IMR-90 (cell line): ENCODE measurements around the gene CD19. TPM values are rescaled to one million over a fixed set of nuclear protein-coding genes. Genes with fewer than 3 reads are reported as not detected.

Experiments
- ATAC-seq: fragments of 200-7000 bp; cut with Tn5 transposase; 2 replicates; pipeline ENCODE4 v1.9.1; 2020; ENCODE audit warnings: low read depth, mild to moderate bottlenecking, moderate library complexity
- BruUV-seq: library from RNA; stranded (reverse); fragments of 400-500 nt; replicated peaks from 2 replicates; lab custom pipeline; 2021; lab: Mats Ljungman, UMichigan
- CTCF ChIA-PET: fragments of 300-600 bp; formaldehyde crosslinking; extraction: SDS; loops from one replicate; lab custom pipeline; 2021; ENCODE audit warnings: antibody characterized with exemption; lab: Yijun Ruan, JAX
- POLR2A ChIA-PET: fragments of 300-600 bp; sonication (Branson Sonifier 250); formaldehyde crosslinking; loops from one replicate; lab custom pipeline; 2022; ENCODE audit warnings: antibody characterized with exemption; ENCODE audit not compliant: unreplicated experiment; lab: Charles Lee
- DNase-seq: peaks from one replicate; pipeline ENCODE4 v3.0.0; 2013
- H2AFZ ChIP-seq: replicated peaks from 2 replicates; pipeline ENCODE3; 2013; ENCODE audit warnings: low read length, mild to moderate bottlenecking; ENCODE audit not compliant: poor library complexity
- H2AK5ac ChIP-seq: 2 replicates; pipeline ENCODE4 v1.6.1; 2013; ENCODE audit warnings: low read depth, low read length, inconsistent platforms
- H2AK9ac ChIP-seq: replicated peaks from 2 replicates; pipeline ENCODE3; 2013; ENCODE audit warnings: mild to moderate bottlenecking, low read depth, low read length, moderate library complexity; ENCODE audit not compliant: poor library complexity
- H2BK120ac ChIP-seq: 2 replicates; pipeline ENCODE4 v1.6.1; 2013; ENCODE audit warnings: low read depth, low read length, inconsistent platforms
- H2BK15ac ChIP-seq: 3 replicates; pipeline ENCODE4 v1.6.1; 2013; ENCODE audit warnings: low read depth, low read length, inconsistent platforms
- H2BK20ac ChIP-seq: 2 replicates; pipeline ENCODE4 v1.6.1; 2013; ENCODE audit warnings: low read depth, mild to moderate bottlenecking, inconsistent platforms, low read length, moderate library complexity
- H2BK5ac ChIP-seq: 2 replicates; pipeline ENCODE4 v1.6.1; 2013; ENCODE audit warnings: mild to moderate bottlenecking, low read depth, low read length, inconsistent platforms; ENCODE audit not compliant: poor library complexity, severe bottlenecking
- H3K14ac ChIP-seq: replicated peaks from 2 replicates; pipeline ENCODE4 v1.6.1; 2013; ENCODE audit warnings: low read depth, low read length, inconsistent platforms
- H3K18ac ChIP-seq: 2 replicates; pipeline ENCODE4 v1.6.1; 2013; ENCODE audit warnings: low read depth, low read length, control low read depth
- H3K23ac ChIP-seq: 2 replicates; pipeline ENCODE4 v1.6.1; 2013; ENCODE audit warnings: low read depth, low read length, inconsistent platforms
- H3K27ac ChIP-seq: 2 replicates; pipeline ENCODE4 v1.5.1; 2013; ENCODE audit warnings: mild to moderate bottlenecking, control low read depth, low read length; ENCODE audit not compliant: insufficient read depth
- H3K27me3 ChIP-seq: 2 replicates; pipeline ENCODE4 v1.6.1; 2013; ENCODE audit warnings: low read length; ENCODE audit not compliant: control insufficient read depth, insufficient read depth
- H3K36me3 ChIP-seq: 2 replicates; pipeline ENCODE4 v1.6.1; 2013; ENCODE audit warnings: low read length, mixed read lengths; ENCODE audit not compliant: control insufficient read depth, insufficient read depth
- H3K4ac ChIP-seq: 2 replicates; pipeline ENCODE4 v1.6.1; 2013; ENCODE audit warnings: low read depth, low read length, inconsistent platforms
- H3K4me1 ChIP-seq: 2 replicates; pipeline ENCODE4 v1.6.1; 2013; ENCODE audit warnings: low read length, mixed read lengths; ENCODE audit not compliant: control insufficient read depth, insufficient read depth
- H3K4me2 ChIP-seq: 2 replicates; pipeline ENCODE4 v1.6.1; 2013; ENCODE audit warnings: low read depth, mild to moderate bottlenecking, control low read depth, low read length, moderate library complexity
- H3K4me3 ChIP-seq: 2 replicates; pipeline ENCODE4 v1.5.1; 2013; ENCODE audit warnings: low read depth, mild to moderate bottlenecking, control low read depth, low read length, moderate library complexity; ENCODE audit not compliant: insufficient read depth
- H3K56ac ChIP-seq: 2 replicates; pipeline ENCODE4 v1.6.1; 2013; ENCODE audit warnings: low read length, inconsistent platforms; ENCODE audit not compliant: insufficient read depth; ENCODE audit errors: extremely low read depth
- H3K79me1 ChIP-seq, 2 experiments: 2 replicates each; pipeline ENCODE4 v1.6.1; 2013; ENCODE audit warnings: low read length in 2 of 2, inconsistent platforms in 1 of 2, low read depth in 1 of 2
- H3K9ac ChIP-seq: 2 replicates; pipeline ENCODE4 v1.6.1; 2013; ENCODE audit warnings: low read depth, low read length, control low read depth
- H3K9me1 ChIP-seq: 2 replicates; pipeline ENCODE4 v1.6.1; 2013; ENCODE audit warnings: low read length, inconsistent platforms; ENCODE audit not compliant: insufficient read depth
- H3K9me3 ChIP-seq: 2 replicates; pipeline ENCODE4 v1.6.1; 2013; ENCODE audit warnings: low read length; ENCODE audit not compliant: control insufficient read depth, insufficient read depth
- H4K20me1 ChIP-seq: 2 replicates; pipeline ENCODE4 v1.6.1; 2013; ENCODE audit warnings: low read length, inconsistent platforms; ENCODE audit not compliant: insufficient read depth
- H4K5ac ChIP-seq: 2 replicates; pipeline ENCODE4 v1.6.1; 2013; ENCODE audit warnings: mild to moderate bottlenecking, low read depth, low read length, control low read depth
- H4K8ac ChIP-seq, 2 experiments: 2 replicates each; pipeline ENCODE4 v1.6.1; 2013; ENCODE audit warnings: low read depth in 2 of 2, low read length in 2 of 2, control low read depth in 1 of 2, inconsistent platforms in 1 of 2
- H4K91ac ChIP-seq: 2 replicates; pipeline ENCODE4 v1.6.1; 2013; ENCODE audit warnings: low read depth, low read length, inconsistent platforms; ENCODE audit not compliant: insufficient read depth
- BHLHE40 ChIP-seq: fragments of 150-350 bp; IDR thresholded peaks from 2 replicates; pipeline ENCODE4 v1.6.1; 2016; ENCODE audit warnings: mild to moderate bottlenecking, low read depth, low read length
- CEBPB ChIP-seq: IDR thresholded peaks from 2 replicates; pipeline ENCODE4 v1.6.1; 2012; ENCODE audit warnings: low read depth, low read length, improper control_type of control experiment
- CHD1 ChIP-seq: IDR thresholded peaks from 2 replicates; pipeline ENCODE4 v1.6.1; 2012; ENCODE audit warnings: low read depth, low read length, improper control_type of control experiment
- FOS ChIP-seq: fragments of 150-350 bp; IDR thresholded peaks from 2 replicates; pipeline ENCODE4 v1.6.1; 2016; ENCODE audit warnings: low read depth, low read length
- MAFK ChIP-seq: IDR thresholded peaks from 2 replicates; pipeline ENCODE4 v1.6.1; 2012; ENCODE audit warnings: low read depth, low read length, improper control_type of control experiment
- MAZ ChIP-seq: IDR thresholded peaks from 2 replicates; pipeline ENCODE4 v1.6.1; 2012; ENCODE audit warnings: low read depth, mild to moderate bottlenecking, low read length, improper control_type of control experiment, moderate library complexity, borderline replicate concordance
- MXI1 ChIP-seq: IDR thresholded peaks from 2 replicates; pipeline ENCODE4 v1.6.1; 2012; ENCODE audit warnings: low read depth, mild to moderate bottlenecking, low read length, moderate library complexity, borderline replicate concordance
- NFE2L2 ChIP-seq: fragments of 150-350 bp; IDR thresholded peaks from 2 replicates; pipeline ENCODE4 v1.6.1; 2016; ENCODE audit warnings: low read depth, mild to moderate bottlenecking, low read length
- POLR2A ChIP-seq: IDR thresholded peaks from 2 replicates; pipeline ENCODE4 v1.6.1; 2012; ENCODE audit warnings: mild to moderate bottlenecking, low read depth, low read length
- RCOR1 ChIP-seq: IDR thresholded peaks from 2 replicates; pipeline ENCODE4 v1.6.1; 2012; ENCODE audit warnings: mild to moderate bottlenecking, low read length, improper control_type of control experiment; ENCODE audit not compliant: insufficient replicate concordance
- RFX5 ChIP-seq: IDR thresholded peaks from 2 replicates; pipeline ENCODE4 v1.8.0; 2012; ENCODE audit warnings: low read depth, mild to moderate bottlenecking, low read length, moderate library complexity
- SMC3 ChIP-seq: fragments of 150-350 bp; IDR thresholded peaks from 2 replicates; pipeline ENCODE4 v1.6.1; 2016; ENCODE audit warnings: low read depth, mild to moderate bottlenecking, antibody characterized with exemption, low read length, moderate library complexity
- WGBS, 2 experiments: methylation state at CpG; one replicate each; pipeline versions ENCODE4 v1.1.5 to v1.1.7; 2013; ENCODE audit warnings: missing lambda C conversion rate in 2 of 2; ENCODE audit not compliant: insufficient read length in 1 of 2; ENCODE audit errors: extremely low coverage in 2 of 2; 5-methylcytosine and 5-hydroxymethylcytosine counted together
- dilution Hi-C: fragments of 300-500 bp; cut with HindIII; formaldehyde crosslinking; loops from one replicate; pipeline ENCODE4 v1.14.3; 2018; ENCODE audit warnings: low sequenced_read_pairs; ENCODE audit not compliant: unreplicated experiment
- in situ Hi-C: fragments of 300-500 bp; cut with MboI; formaldehyde crosslinking; loops from 3 replicates; pipeline ENCODE4 v1.14.3; 2019; ENCODE audit warnings: low sequenced_read_pairs, inconsistent platforms, mixed read lengths
- intact Hi-C: fragments of 100-400 bp; cut with micrococcal nuclease; formaldehyde crosslinking; loops from 2 replicates; pipeline ENCODE4 v1.10.0; 2022
- polyA plus RNA-seq, 3 experiments: library from polyadenylated mRNA; depleted of rRNA; stranded (reverse); fragments of >200 nt; gene quantifications; 2 replicates each; pipeline ENCODE4 v1.2.3, GENCODE V29; 2012; ENCODE audit warnings: low replicate concordance in 1 of 3
- total RNA-seq: library from RNA; depleted of rRNA; stranded (reverse); fragments of >200 nt; gene quantifications from 2 replicates; pipeline ENCODE4 v1.2.3, GENCODE V29; 2012
- TF ChIP-seq, protein P1 (sequence below): fragments of 150-350 bp; IDR thresholded peaks from 2 replicates; pipeline ENCODE4 v1.6.1; 2016; ENCODE audit warnings: low read depth, mild to moderate bottlenecking, low read length, moderate library complexity, borderline replicate concordance
- TF ChIP-seq, protein P2 (sequence below): fragments of 150-350 bp; IDR thresholded peaks from 2 replicates; pipeline ENCODE4 v1.6.1; 2017; ENCODE audit warnings: mild to moderate bottlenecking, antibody characterized with exemption, low read length, low read depth
- TF ChIP-seq, protein P3 (sequence below): conservative IDR thresholded peaks from 2 replicates; pipeline ENCODE4 v1.5.1; 2012; ENCODE audit warnings: mild to moderate bottlenecking, low read depth, low read length, improper control_type of control experiment

CD19 gene
- total and polyA plus RNA-seq, 2 of the 4 experiments (the other 2 are of a cell fraction), result not detected

DNA sequence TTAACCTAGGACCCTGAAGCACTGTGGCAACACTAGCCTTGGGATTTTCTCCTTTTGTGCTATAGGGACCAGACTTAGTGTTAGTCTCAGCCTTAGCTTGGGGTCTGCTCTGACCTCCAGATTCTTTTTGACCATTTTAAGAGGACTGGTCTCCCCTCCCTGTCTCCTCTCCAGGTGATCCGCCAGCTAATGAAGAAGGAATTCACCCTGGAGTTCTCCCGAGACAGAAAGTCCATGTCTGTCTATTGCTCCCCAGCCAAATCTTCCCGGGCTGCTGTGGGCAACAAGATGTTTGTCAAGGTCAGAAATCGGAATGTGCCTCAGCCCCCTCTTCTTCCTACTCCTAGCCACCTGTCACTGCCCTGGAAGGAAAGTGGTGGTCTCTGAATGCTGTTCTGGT, 33.9 kb upstream of the CD19 start:
- H3K18ac ChIP-seq, result no peak overlapping the region
- no peak overlapping the region for H4K5ac ChIP-seq
- dilution Hi-C loops (no loop called here), in situ Hi-C loops (no loop called here), intact Hi-C loops (no loop called here)
- no peaks in the 10 kb centered on the region for H4K20me1 ChIP-seq
- H2BK120ac ChIP-seq, result no peak overlapping the region
- no peak for DNase-seq
- ChIA-PET POLR2A (no interaction called here), CTCF (no interaction called here)
- no peaks in the 10 kb centered on the region for H3K36me3 ChIP-seq
- H3K56ac ChIP-seq, result no peak overlapping the region
- no peak overlapping the region for H2BK5ac ChIP-seq
- TF ChIP-seq RCOR1 (no peak), CHD1 (no peak), MAFK (no peak), BHLHE40 (no peak), RFX5 (no peak), NFE2L2 (no peak), CEBPB (no peak), MXI1 (no peak), SMC3 (no peak), POLR2A (no peak), FOS (no peak), MAZ (no peak)
- TF ChIP-seq, protein P1, sequence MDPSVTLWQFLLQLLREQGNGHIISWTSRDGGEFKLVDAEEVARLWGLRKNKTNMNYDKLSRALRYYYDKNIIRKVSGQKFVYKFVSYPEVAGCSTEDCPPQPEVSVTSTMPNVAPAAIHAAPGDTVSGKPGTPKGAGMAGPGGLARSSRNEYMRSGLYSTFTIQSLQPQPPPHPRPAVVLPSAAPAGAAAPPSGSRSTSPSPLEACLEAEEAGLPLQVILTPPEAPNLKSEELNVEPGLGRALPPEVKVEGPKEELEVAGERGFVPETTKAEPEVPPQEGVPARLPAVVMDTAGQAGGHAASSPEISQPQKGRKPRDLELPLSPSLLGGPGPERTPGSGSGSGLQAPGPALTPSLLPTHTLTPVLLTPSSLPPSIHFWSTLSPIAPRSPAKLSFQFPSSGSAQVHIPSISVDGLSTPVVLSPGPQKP, result no peak
- TF ChIP-seq, protein P2, sequence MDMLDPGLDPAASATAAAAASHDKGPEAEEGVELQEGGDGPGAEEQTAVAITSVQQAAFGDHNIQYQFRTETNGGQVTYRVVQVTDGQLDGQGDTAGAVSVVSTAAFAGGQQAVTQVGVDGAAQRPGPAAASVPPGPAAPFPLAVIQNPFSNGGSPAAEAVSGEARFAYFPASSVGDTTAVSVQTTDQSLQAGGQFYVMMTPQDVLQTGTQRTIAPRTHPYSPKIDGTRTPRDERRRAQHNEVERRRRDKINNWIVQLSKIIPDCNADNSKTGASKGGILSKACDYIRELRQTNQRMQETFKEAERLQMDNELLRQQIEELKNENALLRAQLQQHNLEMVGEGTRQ, result no peak
- TF ChIP-seq, protein P3, sequence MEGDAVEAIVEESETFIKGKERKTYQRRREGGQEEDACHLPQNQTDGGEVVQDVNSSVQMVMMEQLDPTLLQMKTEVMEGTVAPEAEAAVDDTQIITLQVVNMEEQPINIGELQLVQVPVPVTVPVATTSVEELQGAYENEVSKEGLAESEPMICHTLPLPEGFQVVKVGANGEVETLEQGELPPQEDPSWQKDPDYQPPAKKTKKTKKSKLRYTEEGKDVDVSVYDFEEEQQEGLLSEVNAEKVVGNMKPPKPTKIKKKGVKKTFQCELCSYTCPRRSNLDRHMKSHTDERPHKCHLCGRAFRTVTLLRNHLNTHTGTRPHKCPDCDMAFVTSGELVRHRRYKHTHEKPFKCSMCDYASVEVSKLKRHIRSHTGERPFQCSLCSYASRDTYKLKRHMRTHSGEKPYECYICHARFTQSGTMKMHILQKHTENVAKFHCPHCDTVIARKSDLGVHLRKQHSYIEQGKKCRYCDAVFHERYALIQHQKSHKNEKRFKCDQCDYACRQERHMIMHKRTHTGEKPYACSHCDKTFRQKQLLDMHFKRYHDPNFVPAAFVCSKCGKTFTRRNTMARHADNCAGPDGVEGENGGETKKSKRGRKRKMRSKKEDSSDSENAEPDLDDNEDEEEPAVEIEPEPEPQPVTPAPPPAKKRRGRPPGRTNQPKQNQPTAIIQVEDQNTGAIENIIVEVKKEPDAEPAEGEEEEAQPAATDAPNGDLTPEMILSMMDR, result no peak
- H4K91ac ChIP-seq, result no peak overlapping the region
- ATAC-seq, result no peak
- H3K4me3 ChIP-seq, result no peak overlapping the region
- no peaks in the 10 kb centered on the region for H3K9me1 ChIP-seq
- H3K14ac ChIP-seq, result no peak overlapping the region
- no peaks in the 10 kb centered on the region for H3K9me3 ChIP-seq
- no peak overlapping the region for H2AK5ac ChIP-seq
- no peaks in the 10 kb centered on the region for H3K27me3 ChIP-seq
- H3K4me2 ChIP-seq, result no peak overlapping the region
- no peak overlapping the region for H3K4ac ChIP-seq
- no peak overlapping the region for H2AK9ac ChIP-seq
- no peak overlapping the region for H2BK15ac ChIP-seq
- no peak overlapping the region for H3K27ac ChIP-seq
- no peak overlapping the region for H4K8ac ChIP-seq
- H3K4me1 ChIP-seq, result no peaks in the 10 kb centered on the region
- no TSS peak for BruUV-seq
- H2BK20ac ChIP-seq, result no peak overlapping the region
- no peak overlapping the region for H3K9ac ChIP-seq
- no peaks in the 10 kb centered on the region for H3K79me1 ChIP-seq
- H3K23ac ChIP-seq, result no peak overlapping the region
- no peak overlapping the region for H2AFZ ChIP-seq
- 90% methylated on average over 2 of the region's 4 CpGs; no CpG with 5 or more reads in 1 of the 2 experiments for WGBS, 2 experiments
